Small intestine (tissue), 7 donors: ENCODE data around the gene CRABP1. TPM values are rescaled to one million over a fixed set of nuclear protein-coding genes. Genes with fewer than 3 reads are reported as not detected.

Experiments
- DNase-seq, 2 donors: peaks; one replicate each; pipeline versions ENCODE4 v3.0.0 to v3.0.0-alpha.2; 2013
- FAIRE-seq: peaks from 2 replicates; lab custom pipeline; 2012; peaks lifted over from hg19 to GRCh38; lab: Jason Lieb, UNC
- H3K27ac ChIP-seq, 3 donors: one replicate each; pipeline ENCODE4 v1.5.1; 2013; ENCODE audit warnings: low read length in 2 of 3, mild to moderate bottlenecking in 2 of 3, control low read depth in 1 of 3, inconsistent platforms in 1 of 3, low read depth in 1 of 3, moderate library complexity in 1 of 3
- H3K27me3 ChIP-seq, 3 donors: one replicate each; pipeline ENCODE4 v1.6.1; 2013; ENCODE audit warnings: low read length in 3 of 3, inconsistent platforms in 1 of 3; ENCODE audit not compliant: control insufficient read depth in 3 of 3, insufficient read depth in 3 of 3
- H3K36me3 ChIP-seq, 3 donors: one replicate each; pipeline ENCODE4 v1.6.1; 2013; ENCODE audit warnings: low read length in 3 of 3, inconsistent platforms in 1 of 3, low read depth in 1 of 3, mild to moderate bottlenecking in 1 of 3, moderate library complexity in 1 of 3; ENCODE audit not compliant: control insufficient read depth in 3 of 3, insufficient read depth in 2 of 3
- H3K4me1 ChIP-seq, 3 donors: one replicate each; pipeline ENCODE4 v1.6.1; 2013; ENCODE audit warnings: low read length in 2 of 3, inconsistent platforms in 1 of 3, low read depth in 1 of 3, mild to moderate bottlenecking in 1 of 3, moderate library complexity in 1 of 3; ENCODE audit not compliant: control insufficient read depth in 3 of 3, insufficient read depth in 2 of 3
- H3K4me3 ChIP-seq, 3 donors: one replicate each; pipeline ENCODE4 v1.5.1; 2013; ENCODE audit warnings: low read length in 3 of 3, control low read depth in 1 of 3, inconsistent platforms in 1 of 3, low read depth in 1 of 3, mild to moderate bottlenecking in 1 of 3, moderate library complexity in 1 of 3
- H3K9me3 ChIP-seq, 2 donors: one replicate each; pipeline ENCODE4 v1.6.1; 2013; ENCODE audit warnings: low read depth in 1 of 2, low read length in 1 of 2; ENCODE audit not compliant: control insufficient read depth in 2 of 2, insufficient read depth in 1 of 2
- WGBS, 3 donors: extraction: QIAGEN DNeasy Blood & Tissue Kit; methylation state at CpG; one replicate each; pipeline ENCODE4 v1.1.7; 2013; 5-methylcytosine and 5-hydroxymethylcytosine counted together
- polyA plus RNA-seq, 4 donors: library from polyadenylated mRNA; stranded (reverse) in 3 of 4; unstranded in 1 of 4; fragments of 200-250 nt in 3 of 4; fragments of 120-200 nt in 1 of 4; gene quantifications; one replicate each; pipeline versions ENCODE4 v1.2.1 to v1.2.3, GENCODE V29; 2013
- donor health status: healthy with polysubstance abuse.
- donor health status: control.
- donor health status: control.
- donor health status: Bipolar disorder and iron deficiency.
- donor health status: healthy.

CRABP1 gene
- polyA plus RNA-seq, 4 donors, result 10.4 to 16.0 TPM; not detected in 2

DNA sequence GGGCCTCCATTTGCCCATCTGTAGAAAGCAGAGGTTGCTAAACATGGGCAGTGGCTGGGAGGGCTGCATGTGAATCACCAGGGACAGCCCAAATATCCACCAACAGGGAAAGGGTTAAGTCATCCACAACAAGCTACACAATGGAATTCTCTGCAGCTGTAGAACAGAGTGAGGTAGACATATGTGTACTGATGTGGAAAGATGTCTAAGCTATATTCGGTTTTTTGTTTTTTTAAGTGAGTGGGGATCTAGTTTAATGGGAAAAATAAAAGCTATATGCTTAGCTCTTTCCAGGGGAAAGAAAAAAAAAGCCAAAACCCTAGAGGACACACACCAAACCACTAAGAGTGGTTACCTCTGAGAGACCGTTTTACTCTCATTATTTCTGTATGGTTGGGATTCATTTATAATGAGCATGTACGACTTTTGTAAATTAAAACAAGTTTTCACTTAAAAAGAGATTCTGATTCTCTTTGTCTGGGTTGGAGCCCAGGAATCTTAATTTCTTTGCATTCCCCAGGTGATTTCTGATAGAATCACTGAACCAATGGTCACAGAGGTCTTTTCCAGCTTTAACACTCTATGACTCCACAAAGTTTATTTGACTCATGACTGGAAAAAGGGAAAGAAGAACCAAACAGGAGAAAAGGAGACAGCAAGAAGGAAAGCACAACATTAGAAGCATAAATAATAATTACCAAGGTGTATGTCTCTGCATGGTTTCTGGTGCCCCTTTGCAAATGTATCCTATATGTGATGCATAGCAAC lies 19.1 kb downstream of the CRABP1 start:
- H3K27me3 ChIP-seq, result peaks cover 0 to 3% (median 0%) of the 10 kb centered on the region in 3 donors
- H3K4me1 ChIP-seq, result no peaks in the 10 kb centered on the region
- FAIRE-seq (no peak), DNase-seq (no peak)
- no peaks in the 10 kb centered on the region for H3K9me3 ChIP-seq
- no peak overlapping the region for H3K27ac ChIP-seq
- no peak overlapping the region for H3K4me3 ChIP-seq
- 70 to 83% (median 74%) methylated on average over 3 of the region's 3 CpGs for WGBS, 3 donors
- H3K36me3 ChIP-seq, result no peaks in the 10 kb centered on the region

DNA sequence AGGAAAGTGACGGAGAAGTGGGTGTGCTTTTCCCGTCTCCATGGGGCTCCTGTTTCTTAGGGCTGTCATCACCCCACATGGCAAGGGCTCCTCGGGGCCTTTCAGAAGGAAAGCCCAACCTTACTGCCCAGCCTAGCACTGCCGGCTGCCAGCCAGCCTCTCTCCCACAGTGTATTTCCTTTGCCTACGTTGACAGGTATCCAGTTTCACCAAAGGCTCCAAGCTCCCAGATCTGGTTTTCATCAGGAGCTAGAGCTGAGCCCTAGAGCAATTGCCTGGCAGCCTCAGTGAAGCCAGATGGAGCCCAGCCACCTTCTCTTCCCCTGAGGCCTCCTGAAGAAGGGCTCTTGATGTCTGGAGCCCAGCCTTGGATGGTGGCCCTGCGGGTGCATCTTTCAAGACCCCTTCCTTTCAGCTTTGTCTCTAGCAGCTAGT lies 20.2 kb downstream of the CRABP1 start:
- Histone ChIP-seq H3K36me3 (no peaks in the 10 kb centered on the region), H3K27me3 (peaks cover 0 to 3% (median 0%) of the 10 kb centered on the region in 3 donors), H3K27ac (no peak overlapping the region), H3K4me1 (no peaks in the 10 kb centered on the region), H3K9me3 (no peaks in the 10 kb centered on the region), H3K4me3 (no peak overlapping the region)
- FAIRE-seq (no peak), DNase-seq (no peak)
- 79 to 87% (median 82%) methylated on average over 6 of the region's 6 CpGs for WGBS, 3 donors

DNA sequence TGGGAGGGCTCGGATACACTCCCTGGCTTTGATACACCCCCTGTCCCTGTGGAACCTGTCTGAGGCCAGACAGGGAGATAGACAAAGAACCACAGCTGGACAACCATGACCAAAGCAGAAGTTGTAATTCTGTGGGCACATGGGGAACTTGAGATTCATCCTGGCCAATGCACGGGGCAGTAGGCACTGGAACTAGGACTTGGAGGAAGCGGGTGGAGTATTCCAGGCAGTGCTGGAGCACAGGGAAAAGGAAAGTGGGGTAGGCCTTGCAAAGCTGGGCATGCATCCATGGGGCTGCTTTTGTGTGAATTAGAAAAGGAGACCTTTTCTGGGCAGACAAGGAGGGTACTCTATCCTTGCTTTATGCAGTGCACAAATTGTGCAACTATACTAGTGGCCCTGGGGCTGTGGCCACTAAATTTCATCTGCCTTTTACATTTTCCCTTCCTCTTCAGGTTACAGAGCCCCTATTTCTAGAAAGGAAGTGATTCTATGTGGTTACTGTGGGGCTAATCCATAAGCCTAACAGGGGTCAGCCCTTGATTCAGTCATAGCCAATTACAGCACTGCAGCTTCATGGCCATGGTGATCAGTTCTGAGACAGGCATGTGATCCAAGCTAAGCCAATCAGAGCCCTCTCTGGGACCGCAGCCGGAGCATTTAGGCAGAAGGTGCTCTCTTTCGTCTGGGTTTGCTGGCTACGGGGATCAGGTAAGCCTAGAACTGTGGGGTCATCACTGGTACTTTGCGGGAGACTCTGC lies 21.0 kb downstream of the CRABP1 start:
- Histone ChIP-seq H3K36me3 (no peaks in the 10 kb centered on the region), H3K27ac (no peak overlapping the region), H3K9me3 (no peaks in the 10 kb centered on the region), H3K27me3 (peaks cover 0 to 3% (median 0%) of the 10 kb centered on the region in 3 donors), H3K4me3 (no peak overlapping the region), H3K4me1 (no peaks in the 10 kb centered on the region)
- FAIRE-seq (no peak), DNase-seq (no peak)
- WGBS, 3 donors, result 81 to 96% (median 93%) methylated on average over 8 of the region's 8 CpGs

DNA sequence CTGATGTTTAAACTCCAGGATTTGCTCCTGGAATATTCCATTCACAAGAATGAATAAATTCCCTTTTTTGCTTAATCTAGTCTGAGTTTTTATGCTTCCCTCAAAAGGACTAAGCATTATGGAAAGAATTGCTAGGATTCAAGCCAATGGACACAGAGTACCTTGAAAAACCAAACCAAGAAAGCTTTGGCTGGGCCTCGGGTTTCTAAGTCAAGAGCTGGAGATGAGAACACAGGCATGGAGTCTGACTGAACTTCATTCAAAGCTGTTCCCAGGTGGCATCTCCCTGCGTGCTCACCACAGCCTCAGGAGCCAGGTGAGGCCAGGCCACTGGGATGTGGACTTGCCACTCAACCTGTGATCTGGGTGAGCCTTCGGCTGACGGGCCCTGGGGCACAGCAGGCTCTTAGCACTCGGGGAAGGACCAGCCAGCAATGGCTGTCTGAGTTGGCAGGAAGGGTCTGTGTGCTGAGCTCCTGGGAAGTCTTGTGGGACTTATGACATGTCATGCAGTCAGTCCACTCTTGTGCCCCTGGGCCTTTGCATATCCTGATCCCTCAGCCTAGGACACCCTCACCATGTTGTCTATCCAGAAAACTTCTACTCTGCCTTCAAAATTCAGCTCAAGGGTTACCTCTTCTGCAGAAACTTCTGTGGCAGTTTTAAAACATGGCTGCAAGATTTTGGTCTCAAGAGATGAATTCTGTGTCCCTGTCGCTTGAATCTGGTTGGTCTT lies 21.8 kb downstream of the CRABP1 start:
- WGBS, 3 donors, result 74 to 93% (median 90%) methylated on average over 6 of the region's 6 CpGs
- Histone ChIP-seq H3K36me3 (no peaks in the 10 kb centered on the region), H3K27me3 (peaks cover 0 to 3% (median 0%) of the 10 kb centered on the region in 3 donors), H3K9me3 (no peaks in the 10 kb centered on the region), H3K4me3 (no peak overlapping the region), H3K27ac (no peak overlapping the region), H3K4me1 (no peaks in the 10 kb centered on the region)
- FAIRE-seq, result no peak
- DNase-seq, result no peak

DNA sequence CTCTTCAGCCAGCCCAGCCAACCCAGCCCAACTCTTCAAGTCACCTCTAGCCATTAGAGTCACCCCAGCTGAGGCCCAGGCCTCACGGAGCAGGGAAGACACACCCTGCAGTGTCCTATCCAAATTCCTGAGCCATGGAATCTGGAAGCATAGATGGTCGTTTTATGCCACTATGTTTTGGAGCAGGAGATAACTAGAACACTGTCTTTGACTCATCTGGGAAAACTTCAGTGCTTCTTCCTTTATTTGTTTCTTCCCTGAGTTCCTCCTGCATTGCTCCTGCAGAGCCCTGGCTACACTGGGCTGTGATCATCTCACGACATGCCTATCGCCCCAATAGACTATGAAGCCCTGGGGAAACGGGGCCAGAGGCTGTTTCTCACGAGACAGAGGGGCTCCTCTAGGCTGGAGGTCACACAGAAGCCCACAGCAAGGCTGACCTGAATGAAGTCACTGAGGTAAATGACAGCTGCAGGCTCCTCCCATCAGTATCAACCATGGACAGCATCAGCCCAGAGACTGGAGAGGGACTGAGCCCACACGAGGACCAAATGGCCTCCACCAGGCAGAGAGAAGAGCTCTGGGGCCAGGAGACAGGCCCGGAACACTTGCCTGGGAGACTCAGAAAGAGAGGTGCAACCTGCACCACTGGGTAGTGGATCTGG lies 22.7 kb downstream of the CRABP1 start:
- Histone ChIP-seq H3K9me3 (no peaks in the 10 kb centered on the region), H3K27me3 (peaks cover 0 to 3% (median 0%) of the 10 kb centered on the region in 3 donors), H3K36me3 (no peaks in the 10 kb centered on the region), H3K4me3 (no peak overlapping the region), H3K4me1 (no peaks in the 10 kb centered on the region), H3K27ac (no peak overlapping the region)
- FAIRE-seq (no peak), DNase-seq (no peak)
- 70 to 80% (median 78%) methylated on average over 8 of the region's 8 CpGs for WGBS, 3 donors

DNA sequence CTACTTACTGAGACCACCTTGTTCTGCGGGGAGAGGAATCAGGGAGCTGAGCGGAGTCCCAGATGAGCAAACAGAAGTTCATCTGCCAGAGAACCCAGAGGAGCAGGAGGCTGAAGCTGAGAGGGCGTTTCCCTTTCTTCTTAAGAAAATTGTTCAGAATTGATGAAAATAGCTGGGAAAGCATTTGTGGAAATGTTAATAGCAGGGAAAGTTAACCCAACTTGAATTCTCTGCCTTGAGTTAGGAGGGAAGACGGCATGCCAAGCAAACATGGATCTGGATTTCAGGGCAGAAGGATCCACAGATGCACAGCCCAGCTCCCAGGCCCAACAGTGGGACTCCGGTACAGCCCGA lies 23.2 kb downstream of the CRABP1 start:
- H3K4me3 ChIP-seq, result no peak overlapping the region
- no peaks in the 10 kb centered on the region for H3K4me1 ChIP-seq
- peaks cover 0 to 3% (median 0%) of the 10 kb centered on the region in 3 donors for H3K27me3 ChIP-seq
- FAIRE-seq (no peak), DNase-seq (no peak)
- H3K9me3 ChIP-seq, result no peaks in the 10 kb centered on the region
- WGBS, 3 donors, result 83 to 96% (median 86%) methylated on average over 6 of the region's 6 CpGs
- H3K27ac ChIP-seq, result no peak overlapping the region
- no peaks in the 10 kb centered on the region for H3K36me3 ChIP-seq

DNA sequence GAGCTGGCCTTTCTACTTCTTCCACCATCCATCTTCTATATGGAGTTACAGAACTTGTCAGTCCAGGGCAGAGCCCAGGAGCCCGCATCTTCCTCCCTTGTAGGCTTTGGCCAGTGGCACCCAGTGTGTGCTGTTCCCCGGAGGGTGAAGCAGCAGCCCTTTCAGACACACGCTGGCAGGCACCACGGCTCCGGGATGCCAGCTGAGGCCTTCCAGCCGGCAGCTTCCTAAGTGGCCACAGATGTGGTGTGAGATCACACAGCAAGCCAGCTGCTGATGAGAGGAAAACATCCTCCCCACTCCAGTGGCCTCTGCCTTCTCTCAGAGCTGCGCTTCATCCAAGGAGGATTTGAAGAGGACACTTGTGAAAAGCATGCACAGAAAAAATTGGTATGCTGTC lies 24.1 kb downstream of the CRABP1 start:
- FAIRE-seq, result no peak
- Histone ChIP-seq H3K27ac (no peak overlapping the region), H3K36me3 (no peaks in the 10 kb centered on the region), H3K4me1 (no peaks in the 10 kb centered on the region), H3K27me3 (peaks cover 0 to 3% (median 0%) of the 10 kb centered on the region in 3 donors), H3K9me3 (no peaks in the 10 kb centered on the region), H3K4me3 (no peak overlapping the region)
- DNase-seq, result no peak
- WGBS, 3 donors, result 57 to 96% (median 89%) methylated on average over 7 of the region's 7 CpGs

DNA sequence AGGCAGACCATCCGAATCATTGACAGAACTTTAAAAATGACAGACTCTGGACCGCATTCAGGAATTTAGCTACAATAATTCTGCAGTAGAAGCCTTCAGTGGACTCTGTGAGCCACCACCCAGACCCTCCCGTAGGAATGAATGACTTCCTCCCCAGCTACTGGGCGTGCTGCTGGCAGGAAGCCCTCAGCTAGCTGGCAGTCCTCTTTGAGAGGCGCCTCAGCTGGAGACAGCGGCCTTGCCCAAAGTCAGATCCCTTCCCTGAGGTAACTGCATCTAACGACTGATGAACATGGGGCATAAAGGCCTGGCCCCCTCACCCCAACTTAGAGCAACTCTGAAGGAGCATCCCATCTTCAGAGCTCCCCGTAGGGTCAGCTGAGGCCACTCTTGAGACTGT lies 25.8 kb downstream of the CRABP1 start:
- Histone ChIP-seq H3K27me3 (no peaks in the 10 kb centered on the region), H3K4me3 (no peak overlapping the region), H3K4me1 (no peaks in the 10 kb centered on the region), H3K36me3 (no peaks in the 10 kb centered on the region), H3K27ac (no peak overlapping the region), H3K9me3 (no peaks in the 10 kb centered on the region)
- WGBS, 3 donors, result 7 to 32% (median 16%) methylated on average over 8 of the region's 8 CpGs
- FAIRE-seq (no peak), DNase-seq (peak in 1 of 2 donors; percentile 72)
